Measurements from ENCODE around the gene CMA1. TPM values are rescaled to one million over a fixed set of nuclear protein-coding genes. Genes with fewer than 3 reads are reported as not detected.

CMA1 gene
- total RNA-seq, 1 donor from 2014 or later = not detected

DNA sequence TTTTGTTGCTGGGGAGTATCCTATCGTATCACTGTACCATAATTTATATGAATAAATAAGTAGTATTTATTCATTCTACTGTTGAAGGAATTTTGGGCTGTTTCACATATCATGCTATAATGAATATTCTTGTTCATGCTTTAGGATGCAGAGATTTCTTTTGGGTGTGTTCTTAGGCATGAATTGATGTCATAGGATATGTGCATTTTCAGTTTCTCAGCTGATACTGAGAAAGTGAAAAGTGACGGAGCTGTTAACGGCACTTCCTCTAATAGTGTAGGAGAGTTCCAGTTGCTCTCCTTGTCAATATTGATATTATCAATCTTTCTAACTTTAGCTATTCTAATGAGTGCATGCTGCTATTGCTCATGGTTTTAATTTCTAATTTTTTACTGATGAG is 42.3 kb downstream of the CMA1 start:
- no peak for TF ChIP-seq CTCF (IDR thresholded peaks at IDR 0.05; ENCODE audit: unreplicated experiment)
- H3K9me3 Mint-ChIP-seq (ENCODE audit: low read depth) = peaks cover 8% of the 10 kb centered on the region
- no peak overlapping the region for H3K27ac Mint-ChIP-seq
- H3K4me1 Mint-ChIP-seq (ENCODE audit: low read depth) = no peaks in the 10 kb centered on the region
- DNase-seq (ENCODE audit: low spot score, unreplicated experiment) = no peak
- H3K27me3 Mint-ChIP-seq = no peaks in the 10 kb centered on the region
- H3K36me3 Mint-ChIP-seq (ENCODE audit: insufficient read depth) = peaks cover 6% of the 10 kb centered on the region
- H3K4me3 Mint-ChIP-seq (ENCODE audit: low read depth) = no peak overlapping the region

- Mint-ChIP-seq H3K36me3 (ENCODE audit: insufficient read depth) (peaks cover 6% of the 10 kb centered on the region), H3K9me3 (ENCODE audit: low read depth) (peaks cover 6% of the 10 kb centered on the region), H3K27ac (no peak overlapping the region), H3K4me3 (ENCODE audit: low read depth) (no peak overlapping the region), H3K4me1 (ENCODE audit: low read depth) (no peaks in the 10 kb centered on the region), H3K27me3 (no peaks in the 10 kb centered on the region)
- no peak for TF ChIP-seq CTCF (IDR thresholded peaks at IDR 0.05; ENCODE audit: unreplicated experiment)
- no peak for DNase-seq (ENCODE audit: low spot score, unreplicated experiment)
These were observed 42.7 kb downstream of the CMA1 start for GRCh38 chr14:24465368-24465767.

DNA sequence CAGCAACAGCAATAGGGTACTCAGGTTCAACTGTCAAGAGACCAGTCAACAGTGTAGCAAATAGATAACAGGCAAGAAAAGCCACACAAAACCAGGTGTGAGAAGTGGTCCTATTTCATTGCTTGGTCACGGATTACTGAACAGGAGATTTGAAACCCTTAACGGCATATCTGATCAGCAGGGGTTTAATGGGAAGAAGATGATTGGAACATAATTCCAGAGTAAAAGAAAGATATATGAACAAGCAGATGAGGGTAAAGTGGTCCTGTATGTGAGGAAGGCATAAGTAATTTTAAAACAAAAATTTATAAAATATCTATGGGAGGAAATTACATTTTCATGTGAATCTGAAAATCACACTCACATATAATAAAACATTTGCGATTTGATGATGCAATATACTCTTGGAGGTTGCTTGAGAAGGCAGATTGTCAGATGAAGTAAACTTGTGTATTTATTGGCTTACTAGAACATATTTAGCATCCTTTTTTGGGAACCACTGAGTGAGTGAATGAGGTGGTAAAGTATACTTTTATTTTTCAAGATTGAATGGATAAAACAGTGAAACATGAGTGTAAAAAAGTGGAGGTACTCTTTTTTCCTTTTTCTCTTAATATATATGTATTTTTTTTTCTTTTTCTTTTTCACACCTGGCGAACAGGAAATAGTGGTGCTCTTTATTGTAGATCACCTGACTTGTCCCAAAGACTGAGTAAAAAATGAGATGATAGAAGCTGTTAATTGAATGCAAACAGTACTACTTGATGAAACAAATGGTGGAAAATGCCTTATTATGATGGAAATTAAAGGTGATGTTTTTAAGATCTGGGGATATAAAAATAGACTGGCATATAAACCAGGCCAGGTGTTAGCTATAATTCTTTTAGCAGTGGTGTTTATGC is 43.9 kb downstream of the CMA1 start:
- H3K4me3 Mint-ChIP-seq (ENCODE audit: low read depth) = no peak overlapping the region
- no peak for TF ChIP-seq CTCF (IDR thresholded peaks at IDR 0.05; ENCODE audit: unreplicated experiment)
- H3K4me1 Mint-ChIP-seq (ENCODE audit: low read depth) = no peaks in the 10 kb centered on the region
- no peak overlapping the region for H3K27ac Mint-ChIP-seq
- no peaks in the 10 kb centered on the region for H3K27me3 Mint-ChIP-seq
- peaks cover 6% of the 10 kb centered on the region for H3K36me3 Mint-ChIP-seq (ENCODE audit: insufficient read depth)
- H3K9me3 Mint-ChIP-seq (ENCODE audit: low read depth) = peaks cover 3% of the 10 kb centered on the region
- no peak for DNase-seq (ENCODE audit: low spot score, unreplicated experiment)

GRCh38 chr14:24463017-24463883 is 44.8 kb downstream of the CMA1 start:
- Mint-ChIP-seq H3K4me1 (ENCODE audit: low read depth) (no peaks in the 10 kb centered on the region), H3K36me3 (ENCODE audit: insufficient read depth) (peaks cover 5% of the 10 kb centered on the region), H3K9me3 (ENCODE audit: low read depth) (peaks cover 3% of the 10 kb centered on the region), H3K27ac (no peak overlapping the region), H3K4me3 (ENCODE audit: low read depth) (no peak overlapping the region), H3K27me3 (no peaks in the 10 kb centered on the region)
- TF ChIP-seq CTCF (IDR thresholded peaks at IDR 0.05; ENCODE audit: unreplicated experiment) = no peak
- no peak for DNase-seq (ENCODE audit: low spot score, unreplicated experiment)

DNA sequence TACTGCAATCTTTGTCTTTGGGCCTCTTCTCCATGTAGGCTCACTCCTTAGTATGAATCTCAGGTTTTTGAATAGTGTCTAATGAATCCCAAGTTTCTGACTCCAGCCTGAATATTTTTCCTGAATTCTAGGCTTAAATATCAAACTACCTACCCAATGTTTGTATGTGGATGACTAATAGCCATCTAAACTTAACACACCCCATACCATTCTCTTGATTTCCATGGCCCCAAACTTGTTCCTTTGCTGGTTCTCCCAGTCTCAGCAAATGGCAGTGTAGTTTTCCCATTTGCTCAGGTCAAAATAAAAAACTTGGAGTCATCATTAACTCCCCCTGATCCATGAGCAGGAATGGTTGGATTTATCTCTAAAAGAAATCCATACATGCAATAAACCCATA is 46.7 kb downstream of the CMA1 start:
- DNase-seq (ENCODE audit: low spot score, unreplicated experiment) = no peak
- Mint-ChIP-seq H3K36me3 (ENCODE audit: insufficient read depth) (peaks cover 10% of the 10 kb centered on the region), H3K4me1 (ENCODE audit: low read depth) (no peaks in the 10 kb centered on the region), H3K27ac (no peak overlapping the region), H3K27me3 (no peaks in the 10 kb centered on the region), H3K9me3 (ENCODE audit: low read depth) (peaks cover 3% of the 10 kb centered on the region), H3K4me3 (ENCODE audit: low read depth) (no peak overlapping the region)
- TF ChIP-seq CTCF (IDR thresholded peaks at IDR 0.05; ENCODE audit: unreplicated experiment) = no peak
